Tibial nerve (tissue), 4 donors: ENCODE results near the gene TMEM132D.

Experiments used
- EP300 ChIP-seq, 2 donors: sonication (generic); formaldehyde crosslinking; IDR thresholded peaks; one replicate each; pipeline ENCODE4 v1.6.1; 2017; ENCODE audit warnings: antibody characterized with exemption in 2 of 2, mild to moderate bottlenecking in 1 of 2
- TF ChIP-seq, protein P1 (sequence below), 5 experiments: fragments of 200-600 bp in 3 of 5; fragments of 450-650 bp in 2 of 5; sonication (generic) in 3 of 5; IDR thresholded peaks; one replicate each; pipeline ENCODE4 v1.5.1; 2016 to 2019; ENCODE audit warnings: antibody characterized with exemption in 5 of 5, mild to moderate bottlenecking in 3 of 5, moderate library complexity in 2 of 5

DNA sequence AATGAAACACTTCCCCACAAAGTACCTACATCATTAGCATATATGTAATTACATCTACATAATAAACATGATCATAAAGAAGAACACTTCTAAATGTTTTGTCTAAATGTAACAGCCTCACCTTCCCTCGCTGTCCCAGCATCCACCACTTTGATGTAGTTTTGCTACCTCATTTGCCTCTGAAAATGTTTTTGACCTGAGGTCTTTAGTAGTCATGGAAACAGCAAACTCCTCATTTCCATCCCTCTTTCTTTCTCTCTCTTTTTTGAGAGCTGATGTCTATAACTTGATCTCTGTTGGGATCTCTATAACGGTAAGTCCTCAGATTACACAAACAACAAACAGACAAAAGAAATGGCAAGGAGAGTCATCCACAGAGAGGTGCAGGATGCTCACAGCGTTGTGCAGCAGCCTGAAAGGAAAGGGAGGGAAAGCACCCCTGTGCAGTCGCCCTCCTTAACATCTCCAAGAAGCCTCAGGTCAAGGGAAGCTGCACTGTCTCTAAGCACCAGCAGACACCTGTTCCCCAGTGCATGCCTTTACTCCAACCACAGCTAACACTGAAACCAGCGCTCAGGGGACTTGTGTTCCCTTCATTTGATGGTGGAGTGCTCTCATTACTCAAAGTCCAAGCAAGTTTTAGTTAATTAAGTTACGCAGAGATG is 268.7 kb downstream of the TMEM132D start:
- TF ChIP-seq, protein P1, sequence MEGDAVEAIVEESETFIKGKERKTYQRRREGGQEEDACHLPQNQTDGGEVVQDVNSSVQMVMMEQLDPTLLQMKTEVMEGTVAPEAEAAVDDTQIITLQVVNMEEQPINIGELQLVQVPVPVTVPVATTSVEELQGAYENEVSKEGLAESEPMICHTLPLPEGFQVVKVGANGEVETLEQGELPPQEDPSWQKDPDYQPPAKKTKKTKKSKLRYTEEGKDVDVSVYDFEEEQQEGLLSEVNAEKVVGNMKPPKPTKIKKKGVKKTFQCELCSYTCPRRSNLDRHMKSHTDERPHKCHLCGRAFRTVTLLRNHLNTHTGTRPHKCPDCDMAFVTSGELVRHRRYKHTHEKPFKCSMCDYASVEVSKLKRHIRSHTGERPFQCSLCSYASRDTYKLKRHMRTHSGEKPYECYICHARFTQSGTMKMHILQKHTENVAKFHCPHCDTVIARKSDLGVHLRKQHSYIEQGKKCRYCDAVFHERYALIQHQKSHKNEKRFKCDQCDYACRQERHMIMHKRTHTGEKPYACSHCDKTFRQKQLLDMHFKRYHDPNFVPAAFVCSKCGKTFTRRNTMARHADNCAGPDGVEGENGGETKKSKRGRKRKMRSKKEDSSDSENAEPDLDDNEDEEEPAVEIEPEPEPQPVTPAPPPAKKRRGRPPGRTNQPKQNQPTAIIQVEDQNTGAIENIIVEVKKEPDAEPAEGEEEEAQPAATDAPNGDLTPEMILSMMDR (IDR thresholded peaks at IDR 0.05) = no peak
- TF ChIP-seq EP300 (IDR thresholded peaks at IDR 0.05) = no peak
